Right forelimb (tissue), 1 donor: ENCODE results near the gene FAM217A.
"Not testable (repeated sequence)": the region's sequence is repeated elsewhere in the genome, so short reads cannot be mapped to it uniquely, and the experiment has no call there.

Experiments
- DNase-seq: peaks from one replicate; pipeline ENCODE4 v3.0.0-alpha.2; 2018

FAM217A gene

GRCh38 chr6:4078691-4079471, at the start of gene FAM217A:
Gene FAM217A (minus strand): TSS chr6:4079137. CDS start chr6:4077414, 1,723 bp downstream.
- no peak for DNase-seq

GRCh38 chr6:4128072-4128471, 49.1 kb upstream of the FAM217A start:
- DNase-seq: no peak

- DNase-seq: no peak
Measured at GRCh38 chr6:4125933-4126864, 47.3 kb upstream of the FAM217A start.

GRCh38 chr6:4125500-4125899, 46.6 kb upstream of the FAM217A start:
- DNase-seq: no peak

GRCh38 chr6:4124351-4124750, 45.4 kb upstream of the FAM217A start:
- DNase-seq: no peak

GRCh38 chr6:4115741-4116140, 36.8 kb upstream of the FAM217A start:
- DNase-seq: no peak

- no peak for DNase-seq
Measured at GRCh38 chr6:4114123-4114522, 35.2 kb upstream of the FAM217A start.

GRCh38 chr6:4113649-4114048, 34.7 kb upstream of the FAM217A start:
- DNase-seq: no peak

GRCh38 chr6:4112366-4112765, 33.4 kb upstream of the FAM217A start:
- DNase-seq: no peak

GRCh38 chr6:4109363-4109815, 30.5 kb upstream of the FAM217A start:
- not testable (repeated sequence) for DNase-seq

GRCh38 chr6:4108561-4109093, 29.7 kb upstream of the FAM217A start:
- DNase-seq: no peak

- no peak for DNase-seq
Measured at GRCh38 chr6:4107873-4108272, 28.9 kb upstream of the FAM217A start.

- DNase-seq: no peak
Measured at GRCh38 chr6:4105980-4106536, 27.1 kb upstream of the FAM217A start.

GRCh38 chr6:4103929-4104328, 25.0 kb upstream of the FAM217A start:
- no peak for DNase-seq

- no peak for DNase-seq
Measured at GRCh38 chr6:4102687-4103244, 23.8 kb upstream of the FAM217A start.

- DNase-seq: no peak
Measured at GRCh38 chr6:4101298-4101697, 22.4 kb upstream of the FAM217A start.

GRCh38 chr6:4100655-4101054, 21.7 kb upstream of the FAM217A start:
- DNase-seq: no peak

- DNase-seq: no peak
Measured at GRCh38 chr6:4093288-4093687, 14.4 kb upstream of the FAM217A start.

- DNase-seq: no peak
Measured at GRCh38 chr6:4091941-4092340, 13.0 kb upstream of the FAM217A start.

- not testable (repeated sequence) for DNase-seq
Measured at GRCh38 chr6:4090043-4090442, 11.1 kb upstream of the FAM217A start.

- DNase-seq: no peak
Measured at GRCh38 chr6:4088704-4089103, 9.8 kb upstream of the FAM217A start.

- no peak for DNase-seq
Measured at GRCh38 chr6:4085332-4085700, 6.4 kb upstream of the FAM217A start.
